Nucleus accumbens (tissue), 56 donors: ENCODE results near the gene WIPI1.

Experiments
- DNase-seq, 56 donors: peaks; one replicate each; lab custom pipeline; 2025; lab: John Stamatoyannopoulos, UW

The WIPI1 gene

DNA sequence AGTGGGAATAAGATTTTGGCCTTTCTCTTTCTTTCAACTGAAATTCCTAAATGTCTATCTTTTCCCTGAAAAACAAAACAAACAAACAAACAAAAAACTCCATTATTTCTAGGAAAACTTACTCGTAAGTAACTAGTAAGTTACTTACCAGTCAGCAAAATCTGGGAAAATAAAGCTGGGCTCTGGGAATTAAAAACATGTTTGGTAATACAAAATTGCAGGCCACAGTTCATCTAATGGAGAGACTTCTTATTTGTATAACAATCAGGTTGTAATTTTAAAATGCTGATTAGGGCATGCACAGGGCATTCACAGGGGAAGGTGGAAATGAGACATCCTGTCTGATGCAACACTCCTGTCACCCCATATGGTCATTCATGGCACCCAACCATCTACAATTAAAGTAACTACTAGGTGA lies 3.8 kb upstream of the WIPI1 start:
- DNase-seq = no peak

DNA sequence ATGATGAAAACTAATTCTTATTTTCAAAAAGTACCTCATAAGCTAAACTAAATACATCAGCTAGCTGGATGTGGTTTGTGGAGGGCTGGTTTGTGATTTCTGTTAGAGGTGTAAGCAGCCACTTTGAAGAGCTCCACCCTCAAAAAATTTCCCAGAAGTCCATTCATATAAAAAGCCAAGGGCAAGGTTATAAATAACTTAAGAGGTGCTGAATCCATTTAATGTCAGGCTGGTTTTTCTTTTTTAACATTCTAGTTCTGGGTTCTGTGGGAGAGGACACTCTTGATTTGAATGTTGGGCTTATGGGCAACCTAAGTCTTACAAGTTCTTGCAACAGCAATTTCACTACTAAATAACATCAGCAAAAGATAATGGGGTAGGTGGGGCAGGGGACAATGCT lies 3.4 kb upstream of the WIPI1 start:
- no peak for DNase-seq

DNA sequence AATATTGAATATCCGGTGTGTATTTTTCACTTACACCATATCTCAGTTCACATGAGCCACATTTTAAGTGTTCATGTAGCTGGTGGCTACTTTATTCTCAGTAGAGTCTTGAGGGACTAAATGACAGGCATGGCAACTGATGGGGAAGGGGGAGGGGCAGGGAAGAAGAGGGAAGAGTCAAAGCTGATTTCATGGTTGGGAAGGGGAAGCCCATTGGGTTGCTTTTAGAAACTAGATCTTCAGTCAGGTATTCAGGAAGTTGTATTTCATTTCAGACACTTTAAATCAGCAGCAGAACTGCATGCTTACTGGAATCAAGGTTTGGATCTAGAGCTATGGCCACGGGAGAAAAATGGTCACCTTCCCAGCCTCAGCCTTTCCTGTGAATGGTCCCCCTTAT lies 2.9 kb upstream of the WIPI1 start:
- no peak for DNase-seq

DNA sequence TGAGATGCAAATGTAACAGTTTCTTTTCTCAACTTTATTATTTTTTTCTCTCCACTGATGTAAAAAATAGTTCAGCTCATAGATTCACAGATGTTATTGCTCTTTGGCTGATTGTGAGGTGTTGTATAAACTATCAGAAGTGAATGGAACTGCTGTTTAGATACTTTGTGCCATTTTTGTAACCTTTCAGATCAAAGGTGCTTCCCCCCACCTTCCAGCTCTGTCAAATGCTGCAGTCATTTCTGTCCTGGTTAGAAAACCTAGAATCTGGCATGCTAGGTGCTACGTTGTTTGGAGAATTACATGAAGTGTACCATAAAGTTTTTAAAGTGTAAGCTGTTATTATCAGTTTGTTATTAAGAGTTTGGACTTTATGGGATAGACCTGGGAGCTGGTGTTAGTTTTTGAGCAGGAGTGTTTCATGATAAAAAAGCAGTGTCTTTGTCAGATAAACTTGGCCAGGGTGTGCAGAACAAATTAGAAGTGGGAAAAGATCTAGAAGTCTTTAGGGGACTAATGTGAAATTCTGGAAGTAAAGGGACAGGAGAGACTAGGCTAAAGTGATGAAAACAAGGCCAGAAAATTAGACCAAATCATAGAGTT lies 1.8 kb upstream of the WIPI1 start:
- no peak for DNase-seq

DNA sequence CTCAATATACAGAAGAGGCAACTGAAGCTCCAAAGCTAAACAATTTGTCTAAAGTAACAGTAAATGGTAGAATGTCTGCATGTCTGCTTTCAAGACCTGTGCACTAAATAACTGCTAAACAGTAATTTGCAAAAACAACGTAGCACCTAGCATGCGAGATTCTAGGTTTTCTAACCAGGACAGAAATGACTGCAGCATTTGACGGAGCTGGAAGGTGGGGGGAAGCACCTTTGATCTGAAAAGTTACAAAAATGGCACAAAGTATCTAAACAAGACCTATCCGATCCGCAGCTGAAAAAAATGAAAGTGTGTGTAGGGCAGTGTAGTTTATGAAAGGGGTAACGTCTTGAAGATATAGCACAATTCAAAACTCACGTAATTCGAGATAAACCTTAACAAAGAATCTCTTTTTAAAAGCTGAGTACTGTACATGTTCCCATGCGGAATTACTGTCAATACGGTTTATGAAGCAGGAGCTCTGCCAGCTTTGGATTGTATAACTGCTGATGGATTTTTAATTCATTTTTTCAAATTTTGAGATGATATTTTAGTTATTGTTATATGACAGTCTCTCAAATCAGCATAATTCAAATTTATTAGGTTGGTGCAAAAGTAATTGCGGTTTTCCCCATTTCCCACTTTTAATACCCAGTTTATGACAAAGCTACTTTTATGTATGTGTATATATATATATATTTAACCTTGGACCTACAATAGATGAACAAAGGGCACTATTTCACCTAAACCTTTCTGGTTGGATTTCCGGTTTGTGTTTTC lies 1.2 kb upstream of the WIPI1 start:
- DNase-seq = no peak

DNA sequence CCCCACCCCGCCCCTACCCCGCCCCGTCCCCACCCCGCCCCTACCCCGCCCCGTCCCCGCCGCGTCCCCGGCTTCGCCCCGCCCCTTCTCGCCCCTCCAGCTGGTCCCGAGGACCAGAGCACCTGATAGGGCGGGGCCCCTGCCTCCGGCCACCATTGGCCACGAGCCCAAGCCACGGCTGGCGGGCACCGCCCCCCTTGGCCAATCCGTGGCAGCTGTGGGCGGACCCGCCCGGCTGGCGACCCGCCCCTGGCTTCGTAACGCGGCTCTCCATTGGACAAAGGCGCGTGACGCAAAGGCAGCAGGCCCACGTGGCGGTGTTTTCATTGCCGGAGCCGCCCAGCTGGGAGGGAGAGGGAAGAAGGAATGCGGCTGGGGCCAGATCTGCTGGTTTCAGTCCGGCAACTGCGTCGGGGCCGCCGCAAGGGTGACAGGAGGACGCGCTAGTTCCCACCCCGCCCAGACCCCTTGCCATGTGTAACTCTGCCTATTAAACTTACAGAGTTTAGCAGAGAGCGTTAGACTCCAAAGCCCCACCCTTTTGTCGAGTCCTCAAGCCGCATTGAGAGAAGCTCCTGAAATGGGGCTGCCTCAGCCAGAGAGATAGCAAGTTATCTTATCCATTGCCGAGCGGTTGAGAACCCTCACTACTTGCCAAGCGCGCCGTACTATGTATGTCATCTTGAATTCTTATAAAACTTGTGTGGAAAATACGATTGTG lies 403 bp upstream of the WIPI1 start:
- DNase-seq = peak; percentile 88 to 100 (median 98)

DNA sequence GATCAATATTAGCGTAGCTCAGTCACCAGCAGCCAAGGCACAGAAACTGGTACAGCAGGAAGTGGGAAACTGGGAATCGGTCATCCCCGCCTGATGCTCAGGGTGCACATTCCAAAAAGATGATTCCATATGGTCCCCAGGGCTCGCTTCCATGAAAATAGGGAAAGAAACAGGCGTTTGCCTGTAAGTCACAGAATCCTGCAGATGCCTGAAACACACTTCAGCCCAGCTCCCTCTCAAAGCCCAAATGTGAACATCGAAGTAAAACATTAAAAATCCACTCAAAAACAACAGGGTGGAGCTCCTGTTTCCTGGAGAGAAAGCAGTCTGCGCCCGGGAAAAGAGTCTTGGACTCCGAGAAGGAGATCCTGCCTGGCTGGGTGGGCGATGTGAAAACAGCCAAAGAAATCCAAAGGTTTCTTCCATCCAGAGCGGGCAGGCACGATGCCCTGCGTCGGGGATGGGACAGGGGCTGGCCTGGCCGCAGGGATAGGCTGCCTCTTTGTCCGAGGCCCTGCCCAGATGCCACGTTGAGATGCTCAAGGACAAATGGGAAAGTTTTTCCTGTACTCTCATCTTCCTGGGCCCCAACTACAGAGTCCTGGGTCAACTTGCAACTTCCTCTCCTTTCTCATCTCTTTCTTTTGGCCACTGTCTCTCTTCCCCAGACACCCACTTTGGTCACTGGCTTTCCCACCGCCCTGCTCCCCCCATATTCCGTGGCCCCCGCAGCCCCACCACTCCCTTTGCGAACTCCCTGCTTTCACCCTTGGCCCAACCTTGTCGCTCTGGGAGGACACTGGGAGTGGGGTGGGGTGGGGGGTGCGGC lies 743 bp downstream of the WIPI1 start:
- DNase-seq = peak in 47 of 56 donors; percentile 13 to 76 (median 51)

DNA sequence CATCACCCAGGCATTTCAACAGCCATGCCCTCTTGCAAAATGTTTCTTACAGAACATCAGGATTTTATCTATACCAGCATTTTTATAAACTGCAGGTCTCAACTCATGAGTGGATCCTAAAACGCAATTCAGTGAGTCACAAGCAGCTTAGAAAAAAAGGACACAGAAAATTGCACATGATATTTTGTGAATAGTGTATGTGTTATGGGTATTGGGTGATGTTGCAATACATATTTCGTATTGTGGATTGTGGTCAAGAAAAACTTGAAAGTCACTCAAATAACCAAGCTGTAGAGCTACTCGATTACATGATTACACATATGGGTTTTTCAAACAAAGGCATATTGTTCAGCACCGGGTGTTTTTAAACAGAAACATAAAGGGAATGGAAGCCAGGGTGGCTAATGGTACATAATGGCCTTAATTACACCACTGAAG lies 1.4 kb downstream of the WIPI1 start:
- DNase-seq = no peak

DNA sequence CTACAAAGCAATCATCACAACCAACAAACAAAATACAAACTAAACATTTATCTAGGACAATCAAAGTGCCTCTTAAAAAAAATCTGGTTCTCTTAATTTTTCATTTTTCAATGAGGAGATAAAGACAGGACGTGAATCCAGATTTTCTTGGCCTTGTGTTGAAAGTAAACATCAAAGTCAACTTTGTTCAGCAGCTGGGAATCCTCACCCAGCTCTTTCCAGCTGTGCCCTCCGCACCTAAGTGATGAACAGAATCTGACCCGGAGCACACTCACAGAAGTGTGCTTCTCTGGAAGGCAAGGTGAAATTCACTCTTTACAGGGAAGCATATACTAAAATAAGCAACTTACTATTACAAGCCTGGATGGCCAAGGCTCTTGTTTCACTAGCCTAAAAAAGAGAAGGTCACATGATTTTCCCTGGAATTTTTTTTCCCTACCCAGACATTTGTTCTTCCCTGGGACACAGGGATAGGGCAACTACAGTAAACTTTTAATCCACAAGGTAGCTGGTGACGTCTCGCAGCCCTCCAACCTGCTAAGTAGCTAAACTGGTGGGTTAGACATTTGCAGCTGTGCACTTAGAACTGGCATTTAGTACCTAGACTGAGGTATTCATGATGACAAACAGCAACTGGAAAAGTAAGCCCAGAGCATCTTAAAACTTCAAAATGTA lies 3.2 kb downstream of the WIPI1 start:
- DNase-seq = no peak

DNA sequence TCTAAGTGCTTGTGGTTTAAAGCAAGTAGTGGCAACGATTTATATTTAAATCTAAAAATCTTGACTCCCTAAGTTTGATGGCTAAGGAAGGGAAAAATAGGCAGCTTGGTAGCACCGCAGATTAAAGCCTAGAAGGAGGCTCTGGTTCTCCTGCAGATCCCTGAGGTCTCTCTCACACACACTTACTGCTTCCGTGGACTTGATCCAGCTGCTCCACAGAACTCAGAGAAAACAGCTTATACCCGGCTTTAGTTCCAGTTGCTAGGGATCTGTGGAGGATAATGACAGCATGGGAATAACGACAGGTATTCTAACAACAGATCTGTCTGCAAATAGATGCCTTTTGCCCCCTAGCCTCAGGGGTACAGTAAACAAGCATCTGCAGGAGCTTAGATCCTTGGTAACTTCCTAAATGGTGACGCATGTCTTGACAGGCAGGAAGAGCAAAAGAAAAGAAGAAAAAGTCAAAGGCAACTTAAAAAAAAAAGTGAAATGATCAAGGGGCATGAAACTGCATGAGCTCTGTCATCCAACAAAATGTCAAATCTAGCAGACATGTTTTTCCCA lies 4.5 kb downstream of the WIPI1 start:
- no peak for DNase-seq

DNA sequence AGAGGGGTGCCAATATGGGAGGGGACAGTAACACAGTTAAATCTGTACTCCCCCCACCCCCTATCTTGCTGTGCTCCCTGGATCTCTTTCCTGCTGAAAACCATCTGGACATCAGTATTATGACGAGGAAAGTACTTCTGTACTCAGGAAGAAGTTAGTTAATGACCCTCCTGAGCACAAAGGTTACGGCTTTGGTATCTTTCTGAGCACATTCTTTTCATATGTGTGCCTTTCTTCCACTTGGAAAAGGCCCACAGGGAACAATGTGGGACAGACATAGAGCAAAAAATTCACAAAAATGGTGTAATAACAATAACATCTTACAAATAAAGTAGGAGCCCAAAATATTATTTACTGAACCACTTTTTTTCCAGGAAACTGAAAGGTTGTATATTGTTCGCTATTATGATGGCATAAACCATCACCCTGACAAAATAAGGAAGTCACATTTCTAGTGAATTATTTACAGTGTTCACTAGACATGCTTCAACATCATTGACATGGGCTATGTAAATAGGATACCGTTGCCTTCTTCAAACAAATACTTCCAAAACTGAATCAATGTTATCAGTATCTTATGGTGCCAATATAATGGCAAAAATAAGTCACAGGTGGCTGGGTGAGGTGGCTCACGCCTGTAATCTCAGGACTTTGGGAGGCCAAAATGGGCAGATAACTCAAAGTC lies 5.5 kb downstream of the WIPI1 start:
- no peak for DNase-seq

DNA sequence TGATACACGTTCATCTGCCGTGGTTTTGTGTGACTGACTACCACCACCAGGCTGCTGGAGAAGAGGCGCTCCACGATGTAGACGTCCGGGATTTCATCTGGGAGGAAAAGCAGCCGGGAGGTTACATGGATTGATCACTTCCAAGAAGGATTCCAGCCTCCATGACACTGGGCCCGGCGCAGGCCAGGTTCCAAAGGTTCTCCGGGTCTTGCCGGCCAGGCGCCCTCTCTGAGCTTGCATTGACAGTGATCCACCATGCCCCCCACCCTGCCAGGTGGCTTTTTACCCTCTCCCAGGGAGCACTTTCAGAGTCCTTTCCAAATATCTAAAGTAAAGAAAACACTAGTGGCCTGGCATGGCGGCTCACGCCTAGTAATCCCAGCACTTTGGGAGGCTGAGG lies 6.5 kb downstream of the WIPI1 start:
- no peak for DNase-seq

DNA sequence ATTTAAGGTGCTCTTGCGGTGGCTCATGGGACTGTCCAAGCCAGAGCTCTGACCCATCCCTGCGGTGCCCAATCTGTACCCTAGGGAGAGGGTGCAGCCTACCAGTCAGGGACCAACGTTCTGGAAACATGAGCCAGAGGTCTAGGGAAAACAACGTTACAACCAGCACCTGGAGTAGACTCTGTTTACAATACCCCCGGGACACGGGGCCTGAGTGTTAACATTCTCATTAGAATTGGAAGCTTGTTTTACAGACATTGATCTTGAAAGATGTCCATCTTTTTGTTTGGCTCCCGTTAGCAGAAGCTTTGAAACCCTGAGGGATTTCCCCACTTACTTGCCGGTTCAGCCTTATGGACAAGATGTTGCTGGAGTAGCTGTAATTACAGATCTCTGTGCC lies 6.9 kb downstream of the WIPI1 start:
- DNase-seq = no peak

DNA sequence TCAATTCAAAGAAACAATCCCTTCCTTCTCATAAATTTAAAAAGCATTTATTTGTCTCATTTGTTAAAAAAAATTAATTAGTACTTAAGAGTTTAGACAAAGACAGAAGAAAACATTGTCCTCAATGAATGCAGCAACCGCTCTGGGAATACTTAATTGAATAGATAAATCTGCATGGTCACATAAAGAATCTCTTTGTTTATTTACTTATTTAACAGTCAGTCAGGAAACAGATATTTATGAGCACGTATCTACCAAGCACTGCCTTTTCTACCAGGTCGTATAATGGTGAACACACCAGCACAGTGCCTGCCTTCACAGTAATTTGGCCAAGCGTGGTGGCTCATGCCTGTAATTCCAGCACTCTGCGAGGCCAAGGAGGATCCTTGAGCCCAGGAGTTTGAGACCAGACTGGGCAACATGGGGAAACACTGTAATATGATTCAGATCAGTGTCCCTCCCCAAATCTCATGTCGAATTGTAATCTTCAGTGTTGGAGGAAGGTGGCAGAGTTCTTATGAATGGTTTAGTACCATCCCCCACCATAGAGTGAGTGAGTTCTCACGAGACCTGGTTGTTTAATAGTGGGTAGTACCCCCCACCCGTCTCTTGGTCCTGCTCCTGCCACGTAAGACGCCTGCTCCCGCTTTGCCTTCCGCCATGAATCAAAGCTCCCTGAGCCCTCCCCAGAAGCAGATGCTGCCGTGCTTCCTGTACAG lies 8.1 kb downstream of the WIPI1 start:
- DNase-seq = no peak

DNA sequence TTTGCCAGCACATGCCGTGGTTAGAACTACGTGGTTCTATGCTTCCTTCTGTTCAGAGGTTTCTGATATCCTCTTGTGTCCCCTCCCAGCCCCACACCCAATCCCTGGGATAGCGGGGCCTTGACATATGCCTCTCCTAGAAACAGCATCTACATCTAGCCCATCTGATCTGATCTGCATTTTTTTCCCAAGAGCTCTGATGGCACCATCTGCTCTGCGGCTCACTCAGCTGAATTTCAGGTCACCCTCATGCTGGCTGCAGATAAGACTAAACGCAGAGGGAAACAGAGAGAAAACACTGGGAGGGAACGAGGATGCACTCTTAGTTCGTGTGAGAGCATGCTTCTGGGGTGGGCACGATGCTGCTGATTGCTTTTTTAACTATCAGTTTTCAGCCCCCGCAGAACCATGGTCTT lies 10.7 kb downstream of the WIPI1 start:
- no peak for DNase-seq

DNA sequence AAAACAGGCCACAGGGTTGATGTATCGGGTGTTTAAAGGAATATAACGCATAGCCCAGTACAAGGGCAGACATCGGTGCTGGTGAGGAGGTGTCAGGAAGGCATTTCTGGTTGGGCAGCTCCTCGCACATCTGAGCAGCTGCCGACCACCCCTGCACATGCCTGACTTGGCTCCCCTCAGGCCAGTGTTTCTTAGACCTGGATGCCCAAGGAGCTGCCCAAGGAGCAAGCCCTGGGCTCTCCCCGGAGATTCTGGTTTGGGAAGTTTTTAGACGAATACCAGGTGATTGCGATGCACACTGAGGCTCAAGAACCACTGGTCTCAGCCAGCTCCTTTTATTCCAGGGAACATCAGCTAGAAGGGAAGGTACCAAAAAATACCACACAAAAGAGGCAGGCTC lies 11.6 kb downstream of the WIPI1 start:
- no peak for DNase-seq

DNA sequence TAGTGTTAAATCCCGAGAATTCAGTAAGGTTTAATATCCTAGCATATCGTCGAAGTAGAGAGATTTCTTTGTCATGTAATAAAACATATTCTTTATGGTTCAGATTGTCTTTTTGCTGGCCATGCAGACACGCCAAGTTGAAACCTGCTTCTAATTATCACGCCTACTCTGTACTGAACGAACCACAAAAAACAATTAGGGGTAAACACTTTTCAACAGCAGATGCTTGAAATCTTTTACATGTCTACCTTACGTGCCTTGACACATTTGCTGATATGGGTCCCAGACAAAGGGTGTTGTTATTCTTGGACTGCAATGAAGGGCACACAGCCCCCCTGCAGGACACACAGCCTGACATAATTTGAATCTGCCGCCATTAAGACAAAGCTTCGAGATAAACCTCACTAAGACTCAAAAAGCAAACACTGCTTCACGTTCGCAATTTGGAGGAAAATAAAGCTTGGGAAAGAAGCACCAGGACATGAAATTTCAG lies 13.3 kb downstream of the WIPI1 start:
- DNase-seq = no peak

DNA sequence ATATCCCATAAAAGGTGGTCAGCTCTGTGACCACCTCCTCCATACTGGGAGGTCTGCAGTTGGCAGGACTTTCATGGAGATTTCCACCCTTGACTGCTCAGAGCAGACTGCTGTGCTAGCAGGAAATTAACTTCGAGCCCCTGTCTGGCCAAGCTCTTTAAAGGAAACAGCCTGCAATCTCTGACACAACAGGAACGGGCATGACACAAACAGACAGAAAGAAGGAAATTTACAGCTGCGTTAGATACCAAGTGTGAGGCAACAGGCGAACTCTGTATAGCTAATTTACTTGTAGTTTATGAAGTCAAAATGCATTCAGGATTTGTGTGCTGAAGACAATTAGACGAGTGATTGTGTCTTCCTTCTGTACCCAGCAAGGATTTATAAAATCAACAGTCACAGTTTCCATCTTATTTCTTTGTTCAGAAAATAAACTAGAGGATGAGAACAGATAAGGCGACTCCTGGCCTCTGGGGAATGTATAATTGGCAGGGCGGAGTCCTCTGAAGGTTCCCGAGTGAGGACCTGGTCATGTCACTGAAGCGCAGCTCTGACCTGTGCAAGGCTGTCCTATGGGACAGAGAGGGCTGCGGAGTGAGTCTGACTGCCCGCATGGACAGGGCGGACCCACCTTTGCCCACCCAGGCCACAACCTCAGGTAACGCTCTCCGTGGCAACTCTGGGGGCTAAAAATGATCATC lies 16.1 kb downstream of the WIPI1 start:
- DNase-seq = peak in 2 of 56 donors; percentile 4 to 10
